Stomach (tissue), 9 donors: ENCODE results near the gene ZNF90. TPM values are rescaled to one million over a fixed set of nuclear protein-coding genes. Genes with fewer than 3 reads are reported as not detected.
"Not testable (repeated sequence)": the region's sequence is repeated elsewhere in the genome, so short reads cannot be mapped to it uniquely, and the experiment has no call there.

Experiments
- DNase-seq, 2 donors: peaks; one replicate each; pipeline versions ENCODE4 v3.0.0 to v3.0.0-alpha.2; 2013 to 2019
- H3K27ac ChIP-seq, 5 donors: fragments of 200-600 bp in 4 of 5; sonication (generic) in 4 of 5; one replicate each; pipeline ENCODE4 v1.5.1; 2013 to 2019; ENCODE audit warnings: mild to moderate bottlenecking in 1 of 5, moderate library complexity in 1 of 5
- H3K27me3 ChIP-seq, 3 donors: fragments of 200-600 bp; sonication (generic); one replicate each; pipeline ENCODE4 v1.5.1; 2017 to 2019; ENCODE audit warnings: mixed run types in 1 of 3
- H3K36me3 ChIP-seq, 4 donors: fragments of 200-600 bp; sonication (generic); 1 replicate in 3 of 4; 2 replicates in 1 of 4; pipeline ENCODE4 v1.5.1; 2016 to 2019
- H3K4me1 ChIP-seq, 4 donors: fragments of 200-600 bp; sonication (generic); one replicate each; pipeline ENCODE4 v1.5.1; 2016 to 2019
- H3K4me3 ChIP-seq, 4 donors: fragments of 200-600 bp; sonication (generic) in 3 of 4; one replicate each; pipeline ENCODE4 v1.5.1; 2016 to 2019; ENCODE audit warnings: mild to moderate bottlenecking in 1 of 4
- H3K9me3 ChIP-seq, 4 donors: fragments of 200-600 bp; sonication (generic); one replicate each; pipeline ENCODE4 v1.5.1; 2016 to 2019
- EP300 ChIP-seq: sonication (generic); formaldehyde crosslinking; IDR thresholded peaks from one replicate; pipeline ENCODE4 v1.6.1; 2017; ENCODE audit warnings: antibody characterized with exemption
- POLR2A ChIP-seq, 4 donors: fragments of 450-650 bp; IDR thresholded peaks; one replicate each; pipeline ENCODE4 v1.6.1; 2016; ENCODE audit warnings: antibody characterized with exemption in 4 of 4, control low read depth in 2 of 4, mild to moderate bottlenecking in 1 of 4, moderate library complexity in 1 of 4
- POLR2AphosphoS5 ChIP-seq, 3 donors: sonication (generic); formaldehyde crosslinking; IDR thresholded peaks; one replicate each; pipeline ENCODE4 v1.6.1; 2016; ENCODE audit warnings: antibody characterized with exemption in 3 of 3
- WGBS, 5 donors: extraction: QIAGEN DNeasy Blood & Tissue Kit in 3 of 5; methylation state at CpG; one replicate each; pipeline versions ENCODE4 v1.1.5 to v1.1.7; 2013 to 2018; 5-methylcytosine and 5-hydroxymethylcytosine counted together
- intact Hi-C: fragments of 100-400 bp; cut with DNase I; formaldehyde crosslinking; loops from one replicate; pipeline ENCODE4 v1.15.1; 2023; ENCODE audit warnings: low total_unique reads
- polyA plus RNA-seq, 3 donors: library from polyadenylated mRNA; stranded (reverse); fragments of 200-250 nt; gene quantifications; one replicate each; pipeline ENCODE4 v1.2.3, GENCODE V29; 2013
- total RNA-seq, 5 donors: library from RNA; depleted of rRNA; stranded (reverse); fragments of >200 nt; gene quantifications; one replicate each; pipeline versions ENCODE4 v1.1.0 to v1.2.3, GENCODE V29; 2014 to 2016
- TF ChIP-seq, protein P1 (sequence below), 7 experiments: fragments of 450-650 bp in 4 of 7; fragments of 200-600 bp in 3 of 7; sonication (generic) in 3 of 7; IDR thresholded peaks; one replicate each; pipeline ENCODE4 v1.5.1; 2016 to 2019; ENCODE audit warnings: antibody characterized with exemption in 7 of 7, control low read depth in 2 of 7, mild to moderate bottlenecking in 1 of 7
- donor health status: healthy with polysubstance abuse.
- donor health status: Bipolar disorder and iron deficiency.
- donor health status: healthy.

Gene ZNF90
- total and polyA plus RNA-seq, 8 donors = 1.4 to 67.1 (median 2.2) TPM

DNA sequence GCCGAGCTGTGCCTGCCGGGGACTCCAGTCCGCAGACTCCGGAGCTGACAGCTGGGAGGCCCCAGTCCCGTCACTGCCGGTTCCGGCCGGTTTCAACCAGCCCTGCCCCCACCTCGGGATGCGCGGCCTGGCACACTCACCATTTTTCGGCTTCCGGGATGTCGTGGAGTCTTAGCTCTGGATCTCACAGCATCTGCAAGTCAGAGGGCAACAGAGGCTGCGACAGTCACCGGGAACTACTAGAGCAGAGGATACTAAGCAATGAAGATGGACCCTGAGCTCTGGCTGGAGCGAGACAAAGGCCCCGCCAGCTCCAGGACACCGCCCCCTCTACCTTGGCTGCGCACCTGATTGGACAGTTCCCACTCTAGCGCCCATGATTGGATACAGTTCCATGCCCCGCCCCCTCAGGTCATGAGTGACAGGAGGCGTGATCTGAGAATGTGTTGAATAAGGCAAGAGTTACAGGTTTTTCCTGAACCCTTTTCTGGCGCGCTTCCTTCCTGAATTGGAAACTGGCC is 38.5 kb upstream of the ZNF90 start, which contains the start of gene ZNF682:
Gene ZNF682 (minus strand): TSS at position 303 of the 521 bp plus-strand sequence. CDS start 160 bp downstream, at position 143.
- 0 to 2% (median 0%) methylated on average over 7 to 25 of the region's 25 CpGs for WGBS, 5 donors
- H3K4me3 ChIP-seq = peak within 1 kb of the TSS; percentile 71 to 94 (median 81)
- intact Hi-C loops = no loop called here
- peaks cover 0 to 22% (median 15%) of the 10 kb centered on the region in 4 donors for H3K4me1 ChIP-seq
- TF ChIP-seq, protein P1, sequence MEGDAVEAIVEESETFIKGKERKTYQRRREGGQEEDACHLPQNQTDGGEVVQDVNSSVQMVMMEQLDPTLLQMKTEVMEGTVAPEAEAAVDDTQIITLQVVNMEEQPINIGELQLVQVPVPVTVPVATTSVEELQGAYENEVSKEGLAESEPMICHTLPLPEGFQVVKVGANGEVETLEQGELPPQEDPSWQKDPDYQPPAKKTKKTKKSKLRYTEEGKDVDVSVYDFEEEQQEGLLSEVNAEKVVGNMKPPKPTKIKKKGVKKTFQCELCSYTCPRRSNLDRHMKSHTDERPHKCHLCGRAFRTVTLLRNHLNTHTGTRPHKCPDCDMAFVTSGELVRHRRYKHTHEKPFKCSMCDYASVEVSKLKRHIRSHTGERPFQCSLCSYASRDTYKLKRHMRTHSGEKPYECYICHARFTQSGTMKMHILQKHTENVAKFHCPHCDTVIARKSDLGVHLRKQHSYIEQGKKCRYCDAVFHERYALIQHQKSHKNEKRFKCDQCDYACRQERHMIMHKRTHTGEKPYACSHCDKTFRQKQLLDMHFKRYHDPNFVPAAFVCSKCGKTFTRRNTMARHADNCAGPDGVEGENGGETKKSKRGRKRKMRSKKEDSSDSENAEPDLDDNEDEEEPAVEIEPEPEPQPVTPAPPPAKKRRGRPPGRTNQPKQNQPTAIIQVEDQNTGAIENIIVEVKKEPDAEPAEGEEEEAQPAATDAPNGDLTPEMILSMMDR (IDR thresholded peaks at IDR 0.05) = no peak
- TF ChIP-seq POLR2A (IDR thresholded peaks at IDR 0.05) = no peak
- no peak for TF ChIP-seq EP300
- TF ChIP-seq POLR2AphosphoS5 (IDR thresholded peaks at IDR 0.05) = peak in 1 of 3 donors; percentile 45
- peak; percentile 97 to 99 for DNase-seq
- H3K27me3 ChIP-seq = no peaks in the 10 kb centered on the region
- H3K9me3 ChIP-seq = no peaks in the 10 kb centered on the region
- H3K27ac ChIP-seq = peak within 1 kb of the TSS; percentile 67 to 80 (median 78)
- peaks cover 0 to 7% (median 0%) of the 10 kb centered on the region in 4 donors for H3K36me3 ChIP-seq

DNA sequence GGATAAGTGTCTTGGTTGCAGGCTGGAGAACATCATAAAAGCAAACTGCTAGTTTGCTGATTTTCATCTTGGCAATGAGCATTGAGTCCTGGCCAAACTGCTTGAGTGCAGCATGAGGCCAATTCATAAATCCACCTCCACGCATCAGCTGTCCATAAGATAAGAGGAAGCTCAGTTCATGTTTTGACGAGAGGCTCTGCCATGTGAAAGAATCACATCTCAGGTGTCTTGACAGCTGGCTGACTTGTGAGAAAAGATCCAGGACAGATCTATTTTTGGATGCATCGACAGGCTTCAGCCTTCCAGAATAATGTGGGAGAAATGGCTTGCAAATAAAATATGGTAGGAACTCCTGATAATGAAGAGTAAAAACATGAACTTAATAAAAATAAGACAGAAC is 33.1 kb upstream of the ZNF90 start:
- 68 to 87% (median 81%) methylated on average over 3 of the region's 3 CpGs for WGBS, 5 donors
- DNase-seq = no peak
- TF ChIP-seq, protein P1 (IDR thresholded peaks at IDR 0.05) = no peak
- TF ChIP-seq POLR2A (IDR thresholded peaks at IDR 0.05) (no peak), EP300 (no peak), POLR2AphosphoS5 (IDR thresholded peaks at IDR 0.05) (no peak)
- Histone ChIP-seq H3K27me3 (no peaks in the 10 kb centered on the region), H3K4me3 (no peak overlapping the region), H3K4me1 (peaks cover 0 to 3% (median 0%) of the 10 kb centered on the region in 4 donors), H3K9me3 (no peaks in the 10 kb centered on the region), H3K36me3 (no peaks in the 10 kb centered on the region), H3K27ac (no peak overlapping the region)
- intact Hi-C loops = no loop called here

DNA sequence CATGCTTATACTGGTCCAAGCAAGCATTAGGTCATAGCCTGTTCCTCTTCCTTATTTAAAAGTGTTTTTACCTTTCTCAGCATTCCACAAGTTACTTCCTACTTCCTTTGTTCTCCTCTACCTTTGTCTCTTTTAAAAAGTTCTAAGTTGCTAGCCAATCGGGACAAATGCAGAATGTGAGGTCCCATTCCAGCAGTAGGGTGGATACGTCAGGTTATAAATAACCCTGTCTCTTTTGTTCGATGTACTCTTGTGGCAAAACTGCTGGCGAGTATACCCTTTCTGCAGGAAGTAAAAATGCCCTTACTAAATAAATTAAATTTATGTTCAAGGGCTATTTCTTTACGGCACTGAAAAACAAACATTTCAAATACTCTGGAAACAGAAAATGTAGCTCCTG is 32.1 kb upstream of the ZNF90 start:
- intact Hi-C loops, H3K4me3 ChIP-seq, H3K27me3 ChIP-seq, DNase-seq, H3K36me3 ChIP-seq, H3K4me1 ChIP-seq, H3K27ac ChIP-seq, H3K9me3 ChIP-seq: not testable (repeated sequence)
- 37 to 65% (median 58%) methylated on average over 5 of the region's 5 CpGs for WGBS, 5 donors

DNA sequence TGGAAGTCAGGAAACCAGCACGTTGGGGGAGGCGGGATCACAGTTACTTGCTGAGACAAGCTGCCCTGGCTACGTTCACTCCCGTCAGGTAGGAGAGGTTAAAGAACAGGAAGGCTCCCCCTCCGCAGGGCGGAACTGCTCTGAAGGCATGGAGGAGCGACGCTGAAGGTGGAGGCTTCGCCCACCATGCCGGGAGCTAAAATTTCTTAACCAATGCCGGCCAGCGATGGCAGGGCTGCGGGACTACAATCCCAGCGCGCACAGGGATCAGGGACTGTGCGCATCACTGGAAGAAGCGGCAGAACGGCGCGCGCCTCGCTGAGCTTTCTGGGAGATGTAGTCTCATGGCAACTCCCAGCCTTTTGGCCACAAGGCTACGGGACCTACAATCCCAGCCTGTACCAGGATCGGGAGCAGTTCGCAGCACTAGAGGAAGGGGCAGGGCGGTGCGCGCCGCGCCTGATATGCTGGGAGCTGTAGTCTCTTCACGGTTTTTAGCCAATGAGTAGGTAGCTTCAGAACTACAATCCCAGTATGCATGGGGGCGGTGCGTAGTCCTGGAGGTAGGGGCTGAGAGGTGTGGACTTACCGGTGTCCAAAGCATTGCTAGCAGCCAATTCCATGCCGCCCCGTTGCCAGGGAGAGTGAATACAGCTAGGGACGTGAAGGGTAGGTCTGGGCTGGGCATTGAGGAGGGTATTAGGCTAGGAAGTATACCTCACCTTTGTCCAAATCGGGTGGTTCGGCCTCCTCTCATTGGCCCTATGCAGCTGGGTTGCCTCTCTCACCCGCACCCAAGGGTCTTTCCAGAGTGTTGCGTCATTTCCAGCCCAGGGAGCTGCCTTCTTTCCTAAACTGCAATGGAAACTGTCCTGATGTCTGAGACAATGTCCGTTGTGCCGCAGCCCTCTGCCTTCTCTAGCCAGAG is 25.7 kb upstream of the ZNF90 start:
- Histone ChIP-seq H3K27me3 (no peaks in the 10 kb centered on the region), H3K4me3 (peak overlapping the region; percentile 66 to 84 (median 72)), H3K4me1 (peaks cover 4 to 11% (median 8%) of the 10 kb centered on the region in 4 donors), H3K27ac (peak overlapping the region; percentile 72 to 87 (median 85)), H3K36me3 (no peaks in the 10 kb centered on the region), H3K9me3 (no peaks in the 10 kb centered on the region)
- whole genome bisulfite sequencing, 5 donors = 0 to 2% (median 0%) methylated on average over 25 to 43 of the region's 43 CpGs
- peak; percentile 97 to 99 for DNase-seq
- intact Hi-C loops = no loop called here
- TF ChIP-seq EP300 (no peak), POLR2AphosphoS5 (IDR thresholded peaks at IDR 0.05) (peak; percentile 50 to 89 (median 62)), POLR2A (IDR thresholded peaks at IDR 0.05) (no peak)
- TF ChIP-seq, protein P1 (IDR thresholded peaks at IDR 0.05) = peak in 1 of 7 experiments; percentile 35

DNA sequence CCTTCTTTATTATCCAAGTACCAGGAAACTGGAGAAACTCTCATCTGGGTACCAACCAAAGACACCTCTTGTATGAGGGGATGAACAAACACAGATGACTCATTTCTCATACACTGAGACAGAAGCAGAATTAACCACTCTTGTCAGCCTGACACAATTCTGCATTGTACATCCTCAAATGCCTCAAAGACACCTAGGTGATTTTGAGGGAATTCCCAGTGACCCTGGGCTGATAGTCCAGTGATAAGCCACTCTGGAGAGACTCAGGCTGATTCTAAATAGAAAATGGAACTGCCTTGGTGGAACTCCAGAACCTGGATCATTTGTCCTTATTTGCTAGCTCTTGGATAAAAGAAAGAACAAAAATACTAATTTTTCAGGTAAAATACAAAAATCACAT is 19.1 kb upstream of the ZNF90 start:
- intact Hi-C loops, H3K36me3 ChIP-seq, H3K4me1 ChIP-seq, H3K4me3 ChIP-seq, H3K27me3 ChIP-seq, H3K9me3 ChIP-seq, H3K27ac ChIP-seq, DNase-seq: not testable (repeated sequence)
